ENCODE data around the gene SNX8.

The SNX8 gene

GRCh38 chr7:2279896-2280295 lies 34.3 kb downstream of the SNX8 start:
- Histone ChIP-seq H3K4me3 (ENCODE audit: low read depth, low read length) (no peak overlapping the region), H2BK12ac (ENCODE audit: low read length) (no peak overlapping the region), H3K9ac (ENCODE audit: low read length) (no peak overlapping the region), H3K79me2 (ENCODE audit: control insufficient read depth, insufficient read depth, low read length, poor library complexity) (no peaks in the 10 kb centered on the region), H2BK120ac (ENCODE audit: insufficient read depth, low read length, poor library complexity) (no peak overlapping the region), H2AK5ac (ENCODE audit: low read length) (no peak overlapping the region), H3K18ac (ENCODE audit: low read length) (no peak overlapping the region), H3K27me3 (ENCODE audit: insufficient read depth, low read length) (no peaks in the 10 kb centered on the region), H4K91ac (ENCODE audit: low read depth, low read length) (no peak overlapping the region), H3K14ac (ENCODE audit: low read length) (no peak overlapping the region), H3K9me3 (ENCODE audit: insufficient read depth, low read depth, low read length) (no peaks in the 10 kb centered on the region), H4K12ac (ENCODE audit: low read depth, low read length) (no peak overlapping the region), H4K8ac (ENCODE audit: low read depth, low read length) (no peak overlapping the region), H3K79me1 (ENCODE audit: low read length) (no peaks in the 10 kb centered on the region), H3K4me1 (ENCODE audit: control insufficient read depth in 1 of 2, insufficient read depth in 2 of 2, low read length in 2 of 2) (peaks cover 0 to 3% of the 10 kb centered on the region in 2 experiments), H3K23ac (ENCODE audit: low read length) (no peak overlapping the region), H3K36me3 (ENCODE audit: control insufficient read depth in 1 of 2, insufficient read depth in 2 of 2, low read length in 2 of 2) (peaks cover 3 to 7% of the 10 kb centered on the region in 2 experiments), H2BK5ac (ENCODE audit: low read depth, low read length, poor library complexity) (no peak overlapping the region), H3K4ac (ENCODE audit: low read depth, low read length) (no peak overlapping the region), H3K4me2 (ENCODE audit: low read length) (no peak overlapping the region), H3K27ac (ENCODE audit: low read depth, low read length) (no peak overlapping the region), H2AFZ (ENCODE audit: insufficient read depth, low read length, poor library complexity) (no peak overlapping the region)
- DNase-seq = no peak
- no CpG with 5 or more reads among the region's 4 CpGs for WGBS (ENCODE audit: extremely low coverage, insufficient coverage, insufficient read length)

- H3K4ac ChIP-seq (ENCODE audit: low read depth, low read length) = no peak overlapping the region
- H3K18ac ChIP-seq (ENCODE audit: low read length) = no peak overlapping the region
- peaks cover 3 to 10% of the 10 kb centered on the region in 2 experiments for H3K36me3 ChIP-seq (ENCODE audit: control insufficient read depth in 1 of 2, insufficient read depth in 2 of 2, low read length in 2 of 2)
- no peak overlapping the region for H4K8ac ChIP-seq (ENCODE audit: low read depth, low read length)
- H3K23ac ChIP-seq (ENCODE audit: low read length) = no peak overlapping the region
- no peak overlapping the region for H2BK120ac ChIP-seq (ENCODE audit: insufficient read depth, low read length, poor library complexity)
- no peaks in the 10 kb centered on the region for H3K79me1 ChIP-seq (ENCODE audit: low read length)
- H4K91ac ChIP-seq (ENCODE audit: low read depth, low read length) = no peak overlapping the region
- no peak overlapping the region for H3K4me2 ChIP-seq (ENCODE audit: low read length)
- no peak overlapping the region for H2AFZ ChIP-seq (ENCODE audit: insufficient read depth, low read length, poor library complexity)
- DNase-seq = peak in 1 of 2 donors; percentile 12
- WGBS (ENCODE audit: extremely low coverage, insufficient coverage, insufficient read length) = no CpG with 5 or more reads among the region's 11 CpGs
- H3K27ac ChIP-seq (ENCODE audit: low read depth, low read length) = no peak overlapping the region
- peaks cover 3 to 5% of the 10 kb centered on the region in 2 experiments for H3K4me1 ChIP-seq (ENCODE audit: control insufficient read depth in 1 of 2, insufficient read depth in 2 of 2, low read length in 2 of 2)
- H2AK5ac ChIP-seq (ENCODE audit: low read length) = no peak overlapping the region
- no peak overlapping the region for H3K14ac ChIP-seq (ENCODE audit: low read length)
- no peak overlapping the region for H2BK5ac ChIP-seq (ENCODE audit: low read depth, low read length, poor library complexity)
- no peak overlapping the region for H3K9ac ChIP-seq (ENCODE audit: low read length)
- H3K79me2 ChIP-seq (ENCODE audit: control insufficient read depth, insufficient read depth, low read length, poor library complexity) = no peaks in the 10 kb centered on the region
- no peak overlapping the region for H4K12ac ChIP-seq (ENCODE audit: low read depth, low read length)
- no peak overlapping the region for H2BK12ac ChIP-seq (ENCODE audit: low read length)
- no peaks in the 10 kb centered on the region for H3K27me3 ChIP-seq (ENCODE audit: insufficient read depth, low read length)
- peaks cover 2% of the 10 kb centered on the region for H3K9me3 ChIP-seq (ENCODE audit: insufficient read depth, low read depth, low read length)
- H3K4me3 ChIP-seq (ENCODE audit: low read depth, low read length) = no peak overlapping the region
Measured at GRCh38 chr7:2278026-2278425, 36.2 kb downstream of the SNX8 start.

DNA sequence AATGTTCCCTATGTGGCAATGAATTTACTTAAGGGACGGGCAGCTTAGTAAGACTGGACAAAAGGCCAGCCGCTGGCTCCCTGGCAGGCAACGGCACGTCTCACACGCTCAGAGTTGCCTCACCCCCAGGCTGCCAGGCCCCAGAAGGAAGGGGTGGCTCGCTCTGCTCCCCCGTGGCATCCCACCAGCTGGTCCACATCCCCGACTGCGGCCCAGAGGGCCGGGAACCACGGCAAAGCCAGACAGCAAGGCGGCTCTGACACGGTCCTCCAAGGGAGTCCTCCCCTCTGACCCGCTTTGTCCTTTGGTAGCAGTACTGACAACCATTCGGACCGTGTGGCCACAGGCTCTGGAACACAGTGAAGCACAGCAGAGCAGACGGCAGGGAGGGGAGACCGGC lies 38.1 kb downstream of the SNX8 start:
- H2BK120ac ChIP-seq (ENCODE audit: insufficient read depth, low read length, poor library complexity) = no peak overlapping the region
- H3K9ac ChIP-seq (ENCODE audit: low read length) = no peak overlapping the region
- H3K4me2 ChIP-seq (ENCODE audit: low read length) = no peak overlapping the region
- H4K12ac ChIP-seq (ENCODE audit: low read depth, low read length) = no peak overlapping the region
- H2AK5ac ChIP-seq (ENCODE audit: low read length) = no peak overlapping the region
- H4K91ac ChIP-seq (ENCODE audit: low read depth, low read length) = no peak overlapping the region
- H3K4me3 ChIP-seq (ENCODE audit: low read depth, low read length) = no peak overlapping the region
- no peak for DNase-seq
- H3K27me3 ChIP-seq (ENCODE audit: insufficient read depth, low read length) = no peaks in the 10 kb centered on the region
- no peak overlapping the region for H2BK12ac ChIP-seq (ENCODE audit: low read length)
- no peaks in the 10 kb centered on the region for H3K79me1 ChIP-seq (ENCODE audit: low read length)
- H3K14ac ChIP-seq (ENCODE audit: low read length) = no peak overlapping the region
- H3K4ac ChIP-seq (ENCODE audit: low read depth, low read length) = no peak overlapping the region
- H3K36me3 ChIP-seq (ENCODE audit: control insufficient read depth in 1 of 2, insufficient read depth in 2 of 2, low read length in 2 of 2) = peaks cover 3 to 15% of the 10 kb centered on the region in 2 experiments
- H3K18ac ChIP-seq (ENCODE audit: low read length) = no peak overlapping the region
- H3K79me2 ChIP-seq (ENCODE audit: control insufficient read depth, insufficient read depth, low read length, poor library complexity) = no peaks in the 10 kb centered on the region
- peaks cover 3 to 5% of the 10 kb centered on the region in 2 experiments for H3K4me1 ChIP-seq (ENCODE audit: control insufficient read depth in 1 of 2, insufficient read depth in 2 of 2, low read length in 2 of 2)
- H2AFZ ChIP-seq (ENCODE audit: insufficient read depth, low read length, poor library complexity) = no peak overlapping the region
- no peak overlapping the region for H3K27ac ChIP-seq (ENCODE audit: low read depth, low read length)
- H2BK5ac ChIP-seq (ENCODE audit: low read depth, low read length, poor library complexity) = no peak overlapping the region
- no peak overlapping the region for H3K23ac ChIP-seq (ENCODE audit: low read length)
- peaks cover 2% of the 10 kb centered on the region for H3K9me3 ChIP-seq (ENCODE audit: insufficient read depth, low read depth, low read length)
- no peak overlapping the region for H4K8ac ChIP-seq (ENCODE audit: low read depth, low read length)
- no CpG with 5 or more reads among the region's 18 CpGs for WGBS (ENCODE audit: extremely low coverage, insufficient coverage, insufficient read length)

DNA sequence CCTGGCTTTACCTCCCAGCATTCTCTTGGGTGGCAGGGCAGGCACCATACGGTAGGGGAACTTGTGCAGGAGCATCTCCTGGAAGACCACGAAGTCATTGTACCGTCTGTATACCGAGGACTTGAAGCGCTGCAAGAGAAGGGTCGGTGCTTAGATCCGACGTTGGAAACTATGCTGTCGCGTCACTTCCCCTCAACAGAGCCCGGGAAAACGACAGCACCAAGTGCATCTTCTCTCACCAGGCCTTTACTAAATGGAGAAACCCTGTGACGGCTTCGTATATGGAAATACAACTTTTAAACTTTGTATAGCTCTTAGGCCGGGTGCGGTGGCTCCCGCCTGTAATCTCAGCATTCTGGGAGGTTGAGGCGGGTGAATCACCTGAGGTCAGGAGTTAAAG lies 39.1 kb downstream of the SNX8 start:
- Histone ChIP-seq H2BK120ac (ENCODE audit: insufficient read depth, low read length, poor library complexity) (no peak overlapping the region), H3K27ac (ENCODE audit: low read depth, low read length) (no peak overlapping the region), H3K23ac (ENCODE audit: low read length) (no peak overlapping the region), H3K79me1 (ENCODE audit: low read length) (no peaks in the 10 kb centered on the region), H3K4me1 (ENCODE audit: control insufficient read depth in 1 of 2, insufficient read depth in 2 of 2, low read length in 2 of 2) (peaks cover 3 to 9% of the 10 kb centered on the region in 2 experiments), H2AK5ac (ENCODE audit: low read length) (no peak overlapping the region), H3K4me2 (ENCODE audit: low read length) (no peak overlapping the region), H4K8ac (ENCODE audit: low read depth, low read length) (no peak overlapping the region), H3K4ac (ENCODE audit: low read depth, low read length) (no peak overlapping the region), H3K18ac (ENCODE audit: low read length) (no peak overlapping the region), H3K4me3 (ENCODE audit: low read depth, low read length) (no peak overlapping the region), H2AFZ (ENCODE audit: insufficient read depth, low read length, poor library complexity) (no peak overlapping the region), H3K9ac (ENCODE audit: low read length) (no peak overlapping the region), H3K36me3 (ENCODE audit: control insufficient read depth in 1 of 2, insufficient read depth in 2 of 2, low read length in 2 of 2) (peaks cover 3 to 15% of the 10 kb centered on the region in 2 experiments), H2BK12ac (ENCODE audit: low read length) (no peak overlapping the region), H4K91ac (ENCODE audit: low read depth, low read length) (no peak overlapping the region), H3K27me3 (ENCODE audit: insufficient read depth, low read length) (no peaks in the 10 kb centered on the region), H2BK5ac (ENCODE audit: low read depth, low read length, poor library complexity) (no peak overlapping the region), H3K9me3 (ENCODE audit: insufficient read depth, low read depth, low read length) (peaks cover 2% of the 10 kb centered on the region), H4K12ac (ENCODE audit: low read depth, low read length) (no peak overlapping the region), H3K79me2 (ENCODE audit: control insufficient read depth, insufficient read depth, low read length, poor library complexity) (no peaks in the 10 kb centered on the region), H3K14ac (ENCODE audit: low read length) (no peak overlapping the region)
- WGBS (ENCODE audit: extremely low coverage, insufficient coverage, insufficient read length) = no CpG with 5 or more reads among the region's 18 CpGs
- no peak for DNase-seq

Measured in trophoblast cell (in vitro differentiated cells and primary cell).